H1 (cell line): ENCODE measurements around the gene ULBP3. TPM values are rescaled to one million over a fixed set of nuclear protein-coding genes. Genes with fewer than 3 reads are reported as not detected.

Experiments
- CTCF ChIA-PET: fragments of 300-600 bp; sonication (Branson Sonifier 250); formaldehyde crosslinking; loops from one replicate; lab custom pipeline; 2021; ENCODE audit not compliant: partially characterized antibody; lab: Charles Lee
- POLR2A ChIA-PET: fragments of 300-600 bp; sonication (Branson Sonifier 250); formaldehyde crosslinking; loops from one replicate; lab custom pipeline; 2021; ENCODE audit warnings: inconsistent platforms; ENCODE audit not compliant: partially characterized antibody; lab: Charles Lee
- DNase-seq, 2 experiments: peaks; one replicate each; pipeline versions ENCODE4 v3.0.0 to v3.0.0-alpha.2; 2010 to 2022; ENCODE audit warnings: low spot score in 2 of 2, low read depth in 1 of 2, mixed read lengths in 1 of 2
- FAIRE-seq: peaks from 2 replicates; lab custom pipeline; 2011; peaks lifted over from hg19 to GRCh38; lab: Jason Lieb, UNC
- H2AFZ ChIP-seq: 2 replicates; pipeline ENCODE4 v1.8.1; 2012; ENCODE audit warnings: low read length, inconsistent platforms
- H2AK5ac ChIP-seq: 2 replicates; pipeline ENCODE4 v1.6.1; 2013; ENCODE audit warnings: low read depth, low read length
- H2BK120ac ChIP-seq: replicated peaks from 2 replicates; pipeline ENCODE3; 2013; ENCODE audit warnings: low read depth, low read length, inconsistent platforms
- H2BK12ac ChIP-seq: 2 replicates; pipeline ENCODE4 v1.6.1; 2013; ENCODE audit warnings: low read depth, low read length
- H2BK15ac ChIP-seq: 2 replicates; pipeline ENCODE4 v1.6.1; 2013; ENCODE audit warnings: low read length
- H2BK20ac ChIP-seq: 2 replicates; pipeline ENCODE4 v1.6.1; 2013; ENCODE audit warnings: low read length
- H2BK5ac ChIP-seq: 2 replicates; pipeline ENCODE4 v1.6.1; 2013; ENCODE audit warnings: low read depth, low read length
- H3K14ac ChIP-seq: 2 replicates; pipeline ENCODE4 v1.6.1; 2013; ENCODE audit warnings: inconsistent platforms; ENCODE audit not compliant: insufficient read length
- H3K18ac ChIP-seq: 2 replicates; pipeline ENCODE4 v1.6.1; 2013; ENCODE audit warnings: low read length; ENCODE audit errors: extremely low read depth
- H3K23ac ChIP-seq: 2 replicates; pipeline ENCODE4 v1.6.1; 2013; ENCODE audit warnings: inconsistent platforms; ENCODE audit not compliant: insufficient read length
- H3K23me2 ChIP-seq: 2 replicates; pipeline ENCODE4 v1.6.1; 2013; ENCODE audit warnings: low read depth, low read length
- H3K27ac ChIP-seq: 2 replicates; pipeline ENCODE4 v1.6.1; 2011; ENCODE audit warnings: low read depth, low read length, inconsistent platforms
- H3K27me3 ChIP-seq, 4 experiments: replicated peaks in 1 of 4; 1 replicate in 1 of 4; 2 replicates in 3 of 4; pipeline versions ENCODE4 v1.6.1 to v1.8.1; 2011 to 2013; ENCODE audit warnings: low read length in 3 of 4, mild to moderate bottlenecking in 3 of 4, inconsistent platforms in 2 of 4, mixed read lengths in 2 of 4, moderate library complexity in 1 of 4; ENCODE audit not compliant: control insufficient read depth in 3 of 4, insufficient read depth in 3 of 4; ENCODE audit errors: extremely low read depth in 1 of 4
- H3K36me3 ChIP-seq, 4 experiments: 2 replicates each; pipeline versions ENCODE4 v1.6.1 to v1.8.1; 2011 to 2013; ENCODE audit warnings: mild to moderate bottlenecking in 4 of 4, low read length in 3 of 4, moderate library complexity in 2 of 4, control low read depth in 1 of 4, inconsistent platforms in 1 of 4; ENCODE audit not compliant: insufficient read depth in 4 of 4, control insufficient read depth in 2 of 4
- H3K4ac ChIP-seq: replicated peaks from 2 replicates; pipeline ENCODE3; 2013; ENCODE audit warnings: low read length, low read depth, mixed read lengths, inconsistent platforms; ENCODE audit not compliant: insufficient read length
- H3K4me1 ChIP-seq, 4 experiments: replicated peaks in 1 of 4; 1 replicate in 1 of 4; 2 replicates in 3 of 4; pipeline versions ENCODE4 v1.6.1 to v1.8.1; 2011 to 2013; ENCODE audit warnings: low read length in 3 of 4, inconsistent platforms in 2 of 4, mixed read lengths in 1 of 4; ENCODE audit not compliant: insufficient read depth in 4 of 4, control insufficient read depth in 3 of 4
- H3K4me2 ChIP-seq, 2 experiments: 2 replicates each; pipeline versions ENCODE4 v1.6.1 to v1.8.1; 2011 to 2013; ENCODE audit warnings: low read depth in 2 of 2, low read length in 2 of 2, control low read depth in 1 of 2, inconsistent platforms in 1 of 2, mild to moderate bottlenecking in 1 of 2; ENCODE audit not compliant: insufficient read depth in 1 of 2
- H3K4me3 ChIP-seq, 4 experiments: fragments of 200-600, 300-600 bp in 1 of 4; sonication (generic), shearing (Covaris generic), sonication (Bioruptor Twin) in 1 of 4; 2 replicates each; pipeline versions ENCODE4 v1.5.1 to v1.8.1; 2011 to 2016; ENCODE audit warnings: low read length in 4 of 4, low read depth in 3 of 4, control low read depth in 2 of 4, inconsistent platforms in 2 of 4, mild to moderate bottlenecking in 2 of 4, mixed read lengths in 1 of 4, moderate library complexity in 1 of 4; ENCODE audit not compliant: insufficient read depth in 2 of 4; ENCODE audit errors: extremely low read depth in 1 of 4
- H3K56ac ChIP-seq: replicated peaks from 2 replicates; pipeline ENCODE3; 2013; ENCODE audit warnings: low read depth, mild to moderate bottlenecking, mixed read lengths, low read length, inconsistent platforms; ENCODE audit not compliant: insufficient read length
- H3K79me1 ChIP-seq: 2 replicates; pipeline ENCODE4 v1.6.1; 2013; ENCODE audit warnings: low read depth, low read length, control low read depth
- H3K79me2 ChIP-seq, 2 experiments: 2 replicates each; pipeline versions ENCODE4 v1.6.1 to v1.8.1; 2012 to 2013; ENCODE audit warnings: low read length in 2 of 2, mild to moderate bottlenecking in 2 of 2, inconsistent platforms in 1 of 2; ENCODE audit not compliant: insufficient read depth in 2 of 2, control insufficient read depth in 1 of 2
- H3K9ac ChIP-seq, 4 experiments: replicated peaks in 1 of 4; 1 replicate in 1 of 4; 2 replicates in 3 of 4; pipeline versions ENCODE4 v1.6.1 to v1.8.1; 2011 to 2013; ENCODE audit warnings: low read depth in 3 of 4, low read length in 3 of 4, control low read depth in 2 of 4, mild to moderate bottlenecking in 2 of 4, moderate library complexity in 2 of 4, inconsistent platforms in 1 of 4; ENCODE audit errors: extremely low read depth in 1 of 4
- H3K9me3 ChIP-seq, 2 experiments: 2 replicates each; pipeline versions ENCODE4 v1.6.1 to v1.8.1; 2012 to 2013; ENCODE audit warnings: mild to moderate bottlenecking in 2 of 2, moderate library complexity in 2 of 2, control low read depth in 1 of 2, inconsistent platforms in 1 of 2, low read depth in 1 of 2, low read length in 1 of 2, mixed read lengths in 1 of 2; ENCODE audit not compliant: insufficient read depth in 2 of 2
- H4K20me1 ChIP-seq, 2 experiments: replicated peaks in 1 of 2; 2 replicates each; pipeline versions ENCODE3 to v1.8.1; 2011 to 2013; ENCODE audit warnings: inconsistent platforms in 2 of 2, low read length in 2 of 2, mild to moderate bottlenecking in 1 of 2; ENCODE audit not compliant: insufficient read depth in 2 of 2, control insufficient read depth in 1 of 2
- H4K5ac ChIP-seq: 2 replicates; pipeline ENCODE4 v1.6.1; 2013; ENCODE audit warnings: low read length, low read depth, mixed read lengths, inconsistent platforms; ENCODE audit not compliant: insufficient read length
- H4K8ac ChIP-seq: 2 replicates; pipeline ENCODE4 v1.8.0; 2013; ENCODE audit warnings: mild to moderate bottlenecking, moderate library complexity, low read length, inconsistent platforms; ENCODE audit not compliant: insufficient read depth; ENCODE audit errors: extremely low read depth
- H4K91ac ChIP-seq: replicated peaks from 2 replicates; pipeline ENCODE3; 2013; ENCODE audit warnings: low read length, mixed read lengths, inconsistent platforms; ENCODE audit not compliant: insufficient read length
- CTCF ChIP-seq, 3 experiments: IDR thresholded peaks; 1 replicate in 2 of 3; 2 replicates in 1 of 3; pipeline versions ENCODE4 v1.5.1 to v1.6.1; 2011; ENCODE audit warnings: low read length in 3 of 3, mild to moderate bottlenecking in 3 of 3, inconsistent platforms in 2 of 3, low read depth in 1 of 3, moderate library complexity in 1 of 3; ENCODE audit not compliant: insufficient read depth in 1 of 3; ENCODE audit errors: control extremely low read depth in 1 of 3
- WGBS, 2 experiments: shearing (Covaris generic) in 1 of 2; methylation state at CpG; one replicate each; pipeline versions ENCODE4 v1.1.6 to v1.1.7; 2013 to 2015; ENCODE audit warnings: low lambda C conversion rate in 2 of 2, mixed read lengths in 2 of 2, inconsistent platforms in 1 of 2, low coverage in 1 of 2, missing lambda C conversion rate in 1 of 2; ENCODE audit not compliant: insufficient replicate concordance in 2 of 2, insufficient coverage in 1 of 2, insufficient read length in 1 of 2; ENCODE audit errors: extremely low coverage in 1 of 2, missing lambda C conversion rate in 1 of 2; 5-methylcytosine and 5-hydroxymethylcytosine counted together
- polyA plus RNA-seq, 7 experiments: library from polyadenylated mRNA; depleted of rRNA in 3 of 7; stranded (reverse) in 5 of 7; unstranded in 2 of 7; fragments of >200 nt in 5 of 7; fragments of 200-250 nt in 2 of 7; gene quantifications; 1 replicate in 5 of 7; 2 replicates in 1 of 7; 4 replicates in 1 of 7; pipeline versions ENCODE4 v1.2.1 to v1.2.3, GENCODE V29; 2011 to 2013; ENCODE audit warnings: missing spikeins in 2 of 7, mixed read lengths in 2 of 7
- total RNA-seq: library from RNA; stranded (reverse); fragmentation: NEBNext Ultra II Directional; extraction: Animal tissue kit (Norgen Biotek cat#: 25700); gene quantifications from 2 replicates; pipeline ENCODE4 v1.2.1, GENCODE V29; 2021

ULBP3 gene
- total and polyA plus RNA-seq, 2 of the 8 experiments (the other 6 are each of a cell fraction or from before 2014, with no cell fraction given) = 1.9 to 4.2 TPM

- Histone ChIP-seq H3K56ac (no peak overlapping the region), H3K79me2 (no peaks in the 10 kb centered on the region), H3K18ac (no peak overlapping the region), H3K4me2 (no peak overlapping the region), H4K8ac (no peak overlapping the region), H3K36me3 (no peaks in the 10 kb centered on the region), H2BK15ac (no peak overlapping the region), H3K23me2 (no peaks in the 10 kb centered on the region; the same call in 1 of the 2 replicates), H2AFZ (no peak overlapping the region), H3K27ac (no peak overlapping the region), H4K5ac (no peak overlapping the region), H4K91ac (no peak overlapping the region), H3K79me1 (no peaks in the 10 kb centered on the region), H4K20me1 (no peaks in the 10 kb centered on the region), H2BK120ac (no peak overlapping the region), H3K27me3 (peaks cover 7 to 30% (median 21%) of the 10 kb centered on the region in 4 experiments; a peak in 6 of 7 replicates), H3K14ac (no peak overlapping the region), H2BK5ac (no peak overlapping the region), H3K4ac (no peak overlapping the region), H2BK12ac (no peak overlapping the region), H3K4me3 (no peak overlapping the region), H2BK20ac (no peak overlapping the region), H3K4me1 (peaks cover 0 to 6% (median 1%) of the 10 kb centered on the region in 4 experiments; a peak in 4 of 7 replicates), H3K23ac (no peak overlapping the region), H3K9me3 (no peaks in the 10 kb centered on the region), H3K9ac (no peak overlapping the region), H2AK5ac (no peak overlapping the region)
- DNase-seq (no peak), FAIRE-seq (no peak)
- WGBS, 2 experiments = 93% methylated on average over 6 of the region's 6 CpGs; no CpG with 5 or more reads in 1 of the 2 experiments
- ChIA-PET CTCF (interaction anchor here (0.6 to 1.3 kb wide), 3 partner anchors 11 to 331 kb away, joined by 3 to 4 read pairs (median 3); no protein-coding TSS in a partner anchor), POLR2A (no interaction called here)
- no peak for TF ChIP-seq CTCF (IDR thresholded peaks at IDR 0.05; ENCODE audit: control extremely low read depth in 1 of 3, insufficient read depth in 1 of 3, low read depth in 1 of 3, low read length in 3 of 3)
Measured at GRCh38 chr6:150027806-150028565, 40.9 kb downstream of the ULBP3 start.
